Mucosa of stomach (tissue), 1 donor: Measurements from ENCODE around the gene ZBTB25.
A peak's percentile ranks its signal among the peaks of the same experiment; 100 is the strongest.

Source experiments
- H3K27me3 ChIP-seq: one replicate; pipeline ENCODE4 v1.7.0; 2013; ENCODE audit warnings: mild to moderate bottlenecking, low read length; ENCODE audit not compliant: control insufficient read depth, insufficient read depth
- H3K36me3 ChIP-seq: one replicate; pipeline ENCODE4 v1.7.0; 2013; ENCODE audit warnings: low read length; ENCODE audit not compliant: control insufficient read depth, insufficient read depth
- H3K4me1 ChIP-seq: one replicate; pipeline ENCODE4 v1.7.0; 2013; ENCODE audit warnings: mild to moderate bottlenecking, low read length; ENCODE audit not compliant: control insufficient read depth, insufficient read depth
- H3K4me3 ChIP-seq: one replicate; pipeline ENCODE4 v1.7.0; 2013; ENCODE audit warnings: low read length
- H3K9ac ChIP-seq: one replicate; pipeline ENCODE4 v1.7.0; 2013; ENCODE audit warnings: mild to moderate bottlenecking, low read length, moderate library complexity
- H3K9me3 ChIP-seq: one replicate; pipeline ENCODE4 v1.7.0; 2013; ENCODE audit warnings: mild to moderate bottlenecking, low read length, moderate library complexity; ENCODE audit not compliant: control insufficient read depth
- donor health status: Pancreatic carcinoma.

The ZBTB25 gene

DNA sequence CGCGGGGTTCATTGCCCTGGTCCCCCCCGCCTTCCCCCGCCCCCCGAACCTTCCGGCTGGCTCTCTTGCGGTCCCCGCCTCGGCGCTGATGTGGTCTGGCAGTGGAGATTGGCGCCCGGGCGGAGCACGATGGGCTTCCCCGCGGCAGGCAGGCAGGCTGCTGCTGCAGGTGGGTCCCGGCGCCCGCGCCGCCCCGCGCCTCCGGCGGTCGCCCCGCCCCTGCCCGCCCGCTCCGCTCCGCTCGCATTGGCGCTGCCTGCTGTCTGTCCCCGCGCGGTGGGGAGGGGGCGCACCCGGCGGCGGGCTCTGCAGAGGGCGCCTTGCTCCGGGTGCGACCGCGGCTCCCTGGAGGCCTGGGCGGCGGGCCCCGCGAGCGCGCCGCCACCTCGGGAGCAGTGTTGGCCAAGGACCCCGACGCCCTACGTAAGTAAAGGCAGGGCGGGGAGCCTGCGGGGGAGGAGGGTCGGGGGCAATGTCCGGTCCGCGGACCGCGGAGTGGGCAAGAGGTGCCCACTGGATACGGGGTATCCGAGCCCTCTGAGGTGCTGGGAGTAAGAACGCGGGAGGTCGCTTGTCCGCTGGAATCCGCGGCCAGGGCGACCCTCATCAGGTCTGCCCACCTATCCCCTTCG lies 38.3 kb downstream of the ZBTB25 start, which contains the start of gene AKAP5:
Gene AKAP5 (plus strand): TSS at position 309 of the 632 bp plus-strand sequence. CDS start 2,896 bp downstream, outside the sequence.
- Histone ChIP-seq H3K4me3 (peak within 1 kb of the TSS; percentile 54), H3K27me3 (no peaks in the 10 kb centered on the region), H3K9ac (peak within 1 kb of the TSS; percentile 60), H3K9me3 (no peaks in the 10 kb centered on the region), H3K4me1 (peaks cover 9% of the 10 kb centered on the region), H3K36me3 (no peaks in the 10 kb centered on the region)

GRCh38 chr14:64464651-64465050 lies 39.0 kb downstream of the ZBTB25 start:
- Histone ChIP-seq H3K4me3 (peak overlapping the region; percentile 39), H3K9ac (peak overlapping the region; percentile 51), H3K36me3 (no peaks in the 10 kb centered on the region), H3K9me3 (no peaks in the 10 kb centered on the region), H3K4me1 (peaks cover 9% of the 10 kb centered on the region), H3K27me3 (no peaks in the 10 kb centered on the region)

GRCh38 chr14:64463873-64464272 lies 39.8 kb downstream of the ZBTB25 start:
- H3K27me3 ChIP-seq: no peaks in the 10 kb centered on the region
- no peaks in the 10 kb centered on the region for H3K36me3 ChIP-seq
- H3K9ac ChIP-seq: no peak overlapping the region
- H3K4me3 ChIP-seq: no peak overlapping the region
- no peaks in the 10 kb centered on the region for H3K9me3 ChIP-seq
- H3K4me1 ChIP-seq: peaks cover 9% of the 10 kb centered on the region

DNA sequence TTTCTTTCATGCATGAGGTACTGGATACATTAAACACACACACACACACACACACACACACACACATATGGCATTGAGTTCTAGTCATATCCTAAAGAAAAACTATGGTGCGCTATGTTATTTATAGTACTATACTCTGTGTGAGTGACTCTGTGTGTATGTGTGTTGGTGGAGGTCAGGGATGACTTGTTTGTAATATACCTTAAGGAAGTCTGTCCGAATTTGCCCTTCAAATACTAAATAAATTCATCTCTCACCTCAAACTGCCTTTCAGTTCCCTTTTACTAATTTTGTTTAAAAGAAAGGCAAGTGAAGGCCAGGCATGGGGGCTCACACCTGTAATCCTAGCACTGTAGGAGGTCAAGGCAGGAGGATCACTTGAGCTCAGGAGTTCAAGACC lies 40.4 kb downstream of the ZBTB25 start:
- H3K4me3 ChIP-seq: no peak overlapping the region
- no peak overlapping the region for H3K9ac ChIP-seq
- no peaks in the 10 kb centered on the region for H3K27me3 ChIP-seq
- no peaks in the 10 kb centered on the region for H3K36me3 ChIP-seq
- no peaks in the 10 kb centered on the region for H3K9me3 ChIP-seq
- H3K4me1 ChIP-seq: peaks cover 9% of the 10 kb centered on the region

GRCh38 chr14:64461221-64461620 lies 42.4 kb downstream of the ZBTB25 start:
- Histone ChIP-seq H3K36me3 (no peaks in the 10 kb centered on the region), H3K4me1 (peaks cover 7% of the 10 kb centered on the region), H3K4me3 (no peak overlapping the region), H3K9me3 (no peaks in the 10 kb centered on the region), H3K27me3 (no peaks in the 10 kb centered on the region), H3K9ac (no peak overlapping the region)

GRCh38 chr14:64459405-64460136 lies 44.1 kb downstream of the ZBTB25 start:
- Histone ChIP-seq H3K9ac (no peak overlapping the region), H3K27me3 (no peaks in the 10 kb centered on the region), H3K4me3 (no peak overlapping the region), H3K4me1 (no peaks in the 10 kb centered on the region), H3K9me3 (no peaks in the 10 kb centered on the region), H3K36me3 (no peaks in the 10 kb centered on the region)

- H3K4me1 ChIP-seq: no peaks in the 10 kb centered on the region
- H3K27me3 ChIP-seq: no peaks in the 10 kb centered on the region
- no peak overlapping the region for H3K9ac ChIP-seq
- no peak overlapping the region for H3K4me3 ChIP-seq
- no peaks in the 10 kb centered on the region for H3K36me3 ChIP-seq
- H3K9me3 ChIP-seq: no peaks in the 10 kb centered on the region
Measured at GRCh38 chr14:64454671-64455070, 49.0 kb downstream of the ZBTB25 start.

DNA sequence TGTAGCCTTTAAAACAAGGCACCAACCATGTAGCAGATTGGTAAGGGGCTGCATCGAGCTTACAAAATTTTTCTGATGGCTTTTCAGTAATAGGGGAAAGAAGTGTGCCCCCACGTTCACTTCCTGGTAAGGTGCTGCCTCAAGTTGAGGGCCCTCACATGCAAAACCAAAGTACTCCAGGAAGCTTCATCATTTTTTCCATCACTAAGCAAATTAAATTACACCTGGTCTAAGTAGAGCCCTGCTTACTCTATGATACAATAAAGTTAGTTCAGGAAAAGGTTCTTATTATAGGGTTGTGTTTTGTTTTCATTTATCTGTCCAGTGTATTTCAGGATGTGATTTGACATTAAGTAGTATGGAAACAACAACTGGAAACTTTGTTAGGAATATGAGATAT lies 53.4 kb downstream of the ZBTB25 start:
- Histone ChIP-seq H3K4me3 (no peak overlapping the region), H3K9ac (no peak overlapping the region), H3K9me3 (no peaks in the 10 kb centered on the region), H3K36me3 (no peaks in the 10 kb centered on the region), H3K4me1 (no peaks in the 10 kb centered on the region), H3K27me3 (no peaks in the 10 kb centered on the region)

DNA sequence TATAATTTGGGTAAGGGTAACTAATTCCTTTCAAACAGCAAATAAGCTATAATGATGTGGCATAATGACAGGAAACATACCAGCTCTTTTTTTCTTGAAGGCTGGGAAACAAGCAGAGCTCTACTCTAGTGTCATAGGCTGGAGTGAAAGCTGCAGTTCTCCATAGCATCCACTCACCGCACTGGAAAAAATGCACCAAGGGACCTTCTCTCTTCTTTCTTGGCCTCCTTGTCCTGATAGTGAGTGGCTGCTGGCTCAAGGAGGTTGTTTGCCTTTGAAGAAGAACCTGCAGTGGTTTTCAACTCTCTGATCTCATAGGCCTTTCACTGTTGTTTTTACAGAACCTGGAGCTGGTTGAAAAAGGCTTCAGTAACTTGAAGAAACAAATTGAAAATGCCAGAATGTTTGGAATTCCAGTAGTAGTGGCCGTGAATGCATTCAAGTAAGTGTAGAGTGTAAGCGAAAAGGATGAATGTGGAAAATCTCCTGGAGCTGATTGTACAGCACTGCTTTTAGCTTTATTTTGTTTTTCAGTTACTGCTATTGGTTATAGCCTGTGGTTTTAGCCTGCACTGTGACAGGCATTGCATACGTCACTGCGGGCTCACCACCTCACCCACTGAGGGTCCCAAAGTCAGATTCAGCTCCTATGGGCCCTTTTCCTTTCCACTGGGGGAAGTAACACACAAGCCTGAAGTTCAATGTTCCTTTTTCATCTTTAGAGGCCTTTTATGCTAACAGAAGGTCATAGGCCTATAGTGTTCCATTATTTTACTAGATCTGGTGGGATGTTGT lies 55.6 kb downstream of the ZBTB25 start:
- H3K9ac ChIP-seq: no peak overlapping the region
- H3K4me1 ChIP-seq: no peaks in the 10 kb centered on the region
- no peaks in the 10 kb centered on the region for H3K27me3 ChIP-seq
- H3K36me3 ChIP-seq: no peaks in the 10 kb centered on the region
- no peaks in the 10 kb centered on the region for H3K9me3 ChIP-seq
- no peak overlapping the region for H3K4me3 ChIP-seq

GRCh38 chr14:64444984-64445845 lies 58.4 kb downstream of the ZBTB25 start:
- H3K9me3 ChIP-seq: no peaks in the 10 kb centered on the region
- no peak overlapping the region for H3K9ac ChIP-seq
- no peaks in the 10 kb centered on the region for H3K36me3 ChIP-seq
- H3K27me3 ChIP-seq: no peaks in the 10 kb centered on the region
- no peaks in the 10 kb centered on the region for H3K4me1 ChIP-seq
- H3K4me3 ChIP-seq: no peak overlapping the region

DNA sequence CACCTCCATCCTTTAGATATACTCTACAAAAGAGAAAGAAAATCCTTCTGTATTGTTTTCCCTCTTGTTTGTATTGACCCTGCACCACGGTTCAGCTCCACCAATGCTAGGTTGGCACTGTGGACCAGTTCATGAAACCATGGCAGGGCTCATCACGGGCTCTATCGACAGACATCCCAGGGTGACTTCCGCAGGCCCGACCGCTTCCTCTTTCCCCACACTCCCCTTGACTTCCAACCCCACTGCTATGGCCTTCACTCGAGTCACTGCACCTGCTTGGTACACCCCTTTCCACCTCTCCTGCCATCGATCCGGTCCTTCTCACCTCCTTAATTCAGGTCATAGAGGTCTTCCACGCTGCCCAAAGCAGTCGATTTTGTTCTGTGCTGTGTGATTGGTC lies 59.5 kb downstream of the ZBTB25 start:
- H3K36me3 ChIP-seq: no peaks in the 10 kb centered on the region

More for the DNA sequence above, 59.5 kb downstream of the ZBTB25 start:
- no peak overlapping the region for H3K4me3 ChIP-seq
- no peaks in the 10 kb centered on the region for H3K9me3 ChIP-seq
- no peaks in the 10 kb centered on the region for H3K4me1 ChIP-seq
- no peak overlapping the region for H3K9ac ChIP-seq
- no peaks in the 10 kb centered on the region for H3K27me3 ChIP-seq
